HL-60 (cell line): ENCODE results near the gene MRPS23.

Experiments
- GABPA ChIP-seq: IDR thresholded peaks from 2 replicates; pipeline ENCODE4 v1.6.1; 2012; ENCODE audit warnings: low read depth
- POLR2AphosphoS5 ChIP-seq: IDR thresholded peaks from 2 replicates; pipeline ENCODE4 v1.6.1; 2012; ENCODE audit warnings: low read depth
- REST ChIP-seq: IDR thresholded peaks from 2 replicates; pipeline ENCODE4 v1.6.1; 2012; ENCODE audit warnings: low read depth; ENCODE audit not compliant: insufficient replicate concordance
- SPI1 ChIP-seq: IDR thresholded peaks from 2 replicates; pipeline ENCODE4 v1.6.1; 2012; ENCODE audit warnings: low read depth, mild to moderate bottlenecking, borderline replicate concordance
- TF ChIP-seq, protein P1 (sequence below): IDR thresholded peaks from one replicate; pipeline ENCODE4 v1.5.1; 2011; ENCODE audit warnings: low read length, control low read depth, inconsistent platforms; ENCODE audit not compliant: insufficient read depth

DNA sequence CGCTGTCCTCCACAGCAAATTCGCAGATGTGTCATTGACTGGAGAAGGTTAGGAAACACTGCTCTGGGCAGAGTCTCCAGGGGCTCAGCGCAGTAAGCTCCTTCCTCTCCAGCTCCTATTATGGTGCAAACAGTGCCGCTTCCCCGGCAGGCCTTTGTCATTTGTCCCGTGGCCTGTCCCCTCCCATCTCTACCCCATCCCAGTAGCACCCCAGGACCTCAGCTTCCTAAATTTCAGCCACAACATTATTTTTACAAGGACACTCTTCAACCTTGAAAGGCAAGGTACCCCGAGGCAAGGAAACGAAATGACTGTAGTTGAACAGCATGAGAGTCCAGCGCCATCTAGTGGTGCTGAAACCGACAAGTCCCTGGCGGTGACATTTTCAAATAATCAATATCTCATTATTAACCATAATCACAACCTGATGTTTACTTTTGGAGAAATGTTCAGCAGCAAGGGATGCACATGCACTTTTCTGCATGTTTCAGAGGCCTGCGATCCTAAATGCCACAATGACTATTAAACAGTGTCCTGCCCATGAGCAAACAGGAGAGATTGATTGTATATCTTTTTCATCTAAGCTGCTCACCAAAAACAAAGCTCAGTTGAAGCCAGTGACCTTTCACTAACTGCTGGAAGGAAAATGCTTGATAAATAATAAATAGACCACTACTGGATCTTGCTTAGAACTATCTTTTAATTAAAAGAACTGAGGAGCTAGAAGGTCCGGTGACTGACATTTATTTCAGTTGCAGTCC, 16.5 kb downstream of the MRPS23 start:
- TF ChIP-seq, protein P1, sequence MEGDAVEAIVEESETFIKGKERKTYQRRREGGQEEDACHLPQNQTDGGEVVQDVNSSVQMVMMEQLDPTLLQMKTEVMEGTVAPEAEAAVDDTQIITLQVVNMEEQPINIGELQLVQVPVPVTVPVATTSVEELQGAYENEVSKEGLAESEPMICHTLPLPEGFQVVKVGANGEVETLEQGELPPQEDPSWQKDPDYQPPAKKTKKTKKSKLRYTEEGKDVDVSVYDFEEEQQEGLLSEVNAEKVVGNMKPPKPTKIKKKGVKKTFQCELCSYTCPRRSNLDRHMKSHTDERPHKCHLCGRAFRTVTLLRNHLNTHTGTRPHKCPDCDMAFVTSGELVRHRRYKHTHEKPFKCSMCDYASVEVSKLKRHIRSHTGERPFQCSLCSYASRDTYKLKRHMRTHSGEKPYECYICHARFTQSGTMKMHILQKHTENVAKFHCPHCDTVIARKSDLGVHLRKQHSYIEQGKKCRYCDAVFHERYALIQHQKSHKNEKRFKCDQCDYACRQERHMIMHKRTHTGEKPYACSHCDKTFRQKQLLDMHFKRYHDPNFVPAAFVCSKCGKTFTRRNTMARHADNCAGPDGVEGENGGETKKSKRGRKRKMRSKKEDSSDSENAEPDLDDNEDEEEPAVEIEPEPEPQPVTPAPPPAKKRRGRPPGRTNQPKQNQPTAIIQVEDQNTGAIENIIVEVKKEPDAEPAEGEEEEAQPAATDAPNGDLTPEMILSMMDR, result peak; percentile 92
- no peak for TF ChIP-seq POLR2AphosphoS5
- TF ChIP-seq GABPA, result no peak
- TF ChIP-seq REST, result no peak
- TF ChIP-seq SPI1, result no peak
